Uterus (tissue), 2 donors: ENCODE data around the gene IDH2.

Experiments
- POLR2A ChIP-seq, 2 donors: fragments of 450-650 bp; IDR thresholded peaks; one replicate each; pipeline ENCODE4 v1.6.1; 2016; ENCODE audit warnings: antibody characterized with exemption in 2 of 2, mild to moderate bottlenecking in 1 of 2, moderate library complexity in 1 of 2
- TF ChIP-seq, protein P1 (sequence below), 4 experiments: fragments of 200-600 bp in 2 of 4; fragments of 450-650 bp in 2 of 4; sonication (generic) in 2 of 4; IDR thresholded peaks; one replicate each; pipeline ENCODE4 v1.5.1; 2016 to 2019; ENCODE audit warnings: antibody characterized with exemption in 4 of 4, mild to moderate bottlenecking in 2 of 4, moderate library complexity in 1 of 4

DNA sequence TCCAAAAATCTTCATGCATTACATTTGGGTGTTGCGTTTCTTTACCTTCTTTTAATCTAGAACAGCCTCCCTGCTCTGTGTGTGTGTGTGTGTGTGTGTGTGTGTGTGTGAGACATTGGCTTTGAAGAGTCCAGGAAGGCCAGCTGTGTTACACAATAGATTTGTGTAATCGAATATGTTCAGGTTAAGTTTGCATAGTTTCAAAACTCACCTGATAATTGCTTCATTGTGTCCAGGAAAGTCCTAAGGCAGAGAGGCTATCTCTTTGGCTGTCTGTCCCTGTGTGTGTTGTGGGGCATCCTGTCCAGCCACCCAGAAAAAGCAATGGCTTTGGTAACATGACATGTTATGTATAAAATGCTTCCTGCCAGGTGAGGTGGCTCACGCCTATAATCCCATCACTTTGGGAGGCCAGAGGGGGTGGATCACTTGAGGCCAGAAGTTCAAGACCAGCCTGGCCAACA is 63.6 kb downstream of the IDH2 start:
- no peak for TF ChIP-seq POLR2A (IDR thresholded peaks at IDR 0.05)
- TF ChIP-seq, protein P1, sequence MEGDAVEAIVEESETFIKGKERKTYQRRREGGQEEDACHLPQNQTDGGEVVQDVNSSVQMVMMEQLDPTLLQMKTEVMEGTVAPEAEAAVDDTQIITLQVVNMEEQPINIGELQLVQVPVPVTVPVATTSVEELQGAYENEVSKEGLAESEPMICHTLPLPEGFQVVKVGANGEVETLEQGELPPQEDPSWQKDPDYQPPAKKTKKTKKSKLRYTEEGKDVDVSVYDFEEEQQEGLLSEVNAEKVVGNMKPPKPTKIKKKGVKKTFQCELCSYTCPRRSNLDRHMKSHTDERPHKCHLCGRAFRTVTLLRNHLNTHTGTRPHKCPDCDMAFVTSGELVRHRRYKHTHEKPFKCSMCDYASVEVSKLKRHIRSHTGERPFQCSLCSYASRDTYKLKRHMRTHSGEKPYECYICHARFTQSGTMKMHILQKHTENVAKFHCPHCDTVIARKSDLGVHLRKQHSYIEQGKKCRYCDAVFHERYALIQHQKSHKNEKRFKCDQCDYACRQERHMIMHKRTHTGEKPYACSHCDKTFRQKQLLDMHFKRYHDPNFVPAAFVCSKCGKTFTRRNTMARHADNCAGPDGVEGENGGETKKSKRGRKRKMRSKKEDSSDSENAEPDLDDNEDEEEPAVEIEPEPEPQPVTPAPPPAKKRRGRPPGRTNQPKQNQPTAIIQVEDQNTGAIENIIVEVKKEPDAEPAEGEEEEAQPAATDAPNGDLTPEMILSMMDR (IDR thresholded peaks at IDR 0.05) = no peak
